ENCODE data around the gene SF3B5.
"Not testable (repeated sequence)": the region's sequence is repeated elsewhere in the genome, so short reads cannot be mapped to it uniquely, and the experiment has no call there.

The SF3B5 gene

GRCh38 chr6:144090384-144090783, 5.0 kb downstream of the SF3B5 start:
- no peak for TF ChIP-seq POLR2A (IDR thresholded peaks at IDR 0.05; ENCODE audit: low read depth, low read length)
- no peak for DNase-seq (ENCODE audit: insufficient read length, low spot score)
- no peak for FAIRE-seq

GRCh38 chr6:144087789-144088426, 7.5 kb downstream of the SF3B5 start:
- no peak for FAIRE-seq
- DNase-seq (ENCODE audit: insufficient read length, low spot score): no peak
- TF ChIP-seq POLR2A (IDR thresholded peaks at IDR 0.05; ENCODE audit: low read depth, low read length): no peak

GRCh38 chr6:144086959-144087358, 8.4 kb downstream of the SF3B5 start:
- FAIRE-seq (no peak), DNase-seq (ENCODE audit: insufficient read length, low spot score) (no peak)
- no peak for TF ChIP-seq POLR2A (IDR thresholded peaks at IDR 0.05; ENCODE audit: low read depth, low read length)

GRCh38 chr6:144083172-144083571, 12.2 kb downstream of the SF3B5 start:
- TF ChIP-seq POLR2A (IDR thresholded peaks at IDR 0.05; ENCODE audit: low read depth, low read length): no peak
- no peak for DNase-seq (ENCODE audit: insufficient read length, low spot score)
- FAIRE-seq: no peak

GRCh38 chr6:144082412-144082811, 13.0 kb downstream of the SF3B5 start:
- DNase-seq (ENCODE audit: insufficient read length, low spot score); FAIRE-seq: not testable (repeated sequence)

- FAIRE-seq (no peak), DNase-seq (ENCODE audit: insufficient read length, low spot score) (no peak)
- no peak for TF ChIP-seq POLR2A (IDR thresholded peaks at IDR 0.05; ENCODE audit: low read depth, low read length)
Observed at GRCh38 chr6:144077871-144078270, 17.5 kb downstream of the SF3B5 start.

GRCh38 chr6:144075875-144076274, 19.5 kb downstream of the SF3B5 start:
- no peak for DNase-seq (ENCODE audit: insufficient read length, low spot score)
- FAIRE-seq: no peak
- TF ChIP-seq POLR2A (IDR thresholded peaks at IDR 0.05; ENCODE audit: low read depth, low read length): no peak

GRCh38 chr6:144075187-144075586, 20.2 kb downstream of the SF3B5 start:
- FAIRE-seq: no peak

GRCh38 chr6:144073024-144073423, 22.3 kb downstream of the SF3B5 start:
- FAIRE-seq (no peak), DNase-seq (ENCODE audit: insufficient read length, low spot score) (no peak)
- TF ChIP-seq POLR2A (IDR thresholded peaks at IDR 0.05; ENCODE audit: low read depth, low read length): no peak

More at GRCh38 chr6:144075187-144075586, 20.2 kb downstream of the SF3B5 start:
- no peak for TF ChIP-seq POLR2A (IDR thresholded peaks at IDR 0.05; ENCODE audit: low read depth, low read length)
- no peak for DNase-seq (ENCODE audit: insufficient read length, low spot score)

- DNase-seq (ENCODE audit: insufficient read length, low spot score) (no peak), FAIRE-seq (no peak)
- no peak for TF ChIP-seq POLR2A (IDR thresholded peaks at IDR 0.05; ENCODE audit: low read depth, low read length)
Observed at GRCh38 chr6:144069506-144069905, 25.9 kb downstream of the SF3B5 start.

- no peak for TF ChIP-seq POLR2A (IDR thresholded peaks at IDR 0.05; ENCODE audit: low read depth, low read length)
- FAIRE-seq (no peak), DNase-seq (ENCODE audit: insufficient read length, low spot score) (no peak)
Observed at GRCh38 chr6:144068794-144069193, 26.6 kb downstream of the SF3B5 start.

GRCh38 chr6:144066741-144067484, 28.5 kb downstream of the SF3B5 start:
- TF ChIP-seq POLR2A (IDR thresholded peaks at IDR 0.05; ENCODE audit: low read depth, low read length): no peak
- FAIRE-seq (no peak), DNase-seq (ENCODE audit: insufficient read length, low spot score) (no peak)

GRCh38 chr6:144066255-144066654, 29.1 kb downstream of the SF3B5 start:
- FAIRE-seq (no peak), DNase-seq (ENCODE audit: insufficient read length, low spot score) (no peak)

GRCh38 chr6:144065213-144065660, 30.1 kb downstream of the SF3B5 start:
- TF ChIP-seq POLR2A (IDR thresholded peaks at IDR 0.05; ENCODE audit: low read depth, low read length): no peak
- DNase-seq (ENCODE audit: insufficient read length, low spot score) (no peak), FAIRE-seq (no peak)

More at GRCh38 chr6:144066255-144066654, 29.1 kb downstream of the SF3B5 start:
- TF ChIP-seq POLR2A (IDR thresholded peaks at IDR 0.05; ENCODE audit: low read depth, low read length): no peak
